Uterus (tissue), 2 donors: ENCODE data around the gene GZMM.

Source experiments
- CTCF ChIP-seq, 4 experiments: fragments of 200-600 bp in 2 of 4; fragments of 450-650 bp in 2 of 4; sonication (generic) in 2 of 4; IDR thresholded peaks; one replicate each; pipeline ENCODE4 v1.5.1; 2016 to 2019; ENCODE audit warnings: antibody characterized with exemption in 4 of 4, mild to moderate bottlenecking in 2 of 4, moderate library complexity in 1 of 4
- POLR2A ChIP-seq, 2 donors: fragments of 450-650 bp; IDR thresholded peaks; one replicate each; pipeline ENCODE4 v1.6.1; 2016; ENCODE audit warnings: antibody characterized with exemption in 2 of 2, mild to moderate bottlenecking in 1 of 2, moderate library complexity in 1 of 2

GRCh38 chr19:594265-594870 lies 50.5 kb downstream of the GZMM start:
- no peak for TF ChIP-seq CTCF (IDR thresholded peaks at IDR 0.05)
- no peak for TF ChIP-seq POLR2A (IDR thresholded peaks at IDR 0.05)
